Measurements from ENCODE around the gene MAP7. TPM values are rescaled to one million over a fixed set of nuclear protein-coding genes. Genes with fewer than 3 reads are reported as not detected.

Gene MAP7
- total RNA-seq, 1 donor: 1.4 TPM

- H3K79me2 ChIP-seq (ENCODE audit: insufficient read depth, low read length): no peaks in the 10 kb centered on the region
- TF ChIP-seq, protein P1, sequence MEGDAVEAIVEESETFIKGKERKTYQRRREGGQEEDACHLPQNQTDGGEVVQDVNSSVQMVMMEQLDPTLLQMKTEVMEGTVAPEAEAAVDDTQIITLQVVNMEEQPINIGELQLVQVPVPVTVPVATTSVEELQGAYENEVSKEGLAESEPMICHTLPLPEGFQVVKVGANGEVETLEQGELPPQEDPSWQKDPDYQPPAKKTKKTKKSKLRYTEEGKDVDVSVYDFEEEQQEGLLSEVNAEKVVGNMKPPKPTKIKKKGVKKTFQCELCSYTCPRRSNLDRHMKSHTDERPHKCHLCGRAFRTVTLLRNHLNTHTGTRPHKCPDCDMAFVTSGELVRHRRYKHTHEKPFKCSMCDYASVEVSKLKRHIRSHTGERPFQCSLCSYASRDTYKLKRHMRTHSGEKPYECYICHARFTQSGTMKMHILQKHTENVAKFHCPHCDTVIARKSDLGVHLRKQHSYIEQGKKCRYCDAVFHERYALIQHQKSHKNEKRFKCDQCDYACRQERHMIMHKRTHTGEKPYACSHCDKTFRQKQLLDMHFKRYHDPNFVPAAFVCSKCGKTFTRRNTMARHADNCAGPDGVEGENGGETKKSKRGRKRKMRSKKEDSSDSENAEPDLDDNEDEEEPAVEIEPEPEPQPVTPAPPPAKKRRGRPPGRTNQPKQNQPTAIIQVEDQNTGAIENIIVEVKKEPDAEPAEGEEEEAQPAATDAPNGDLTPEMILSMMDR (IDR thresholded peaks at IDR 0.05; ENCODE audit: extremely low read depth, low read depth, low read length): no peak
Measured at GRCh38 chr6:136544326-136544725, 5.9 kb downstream of the MAP7 start.

DNA sequence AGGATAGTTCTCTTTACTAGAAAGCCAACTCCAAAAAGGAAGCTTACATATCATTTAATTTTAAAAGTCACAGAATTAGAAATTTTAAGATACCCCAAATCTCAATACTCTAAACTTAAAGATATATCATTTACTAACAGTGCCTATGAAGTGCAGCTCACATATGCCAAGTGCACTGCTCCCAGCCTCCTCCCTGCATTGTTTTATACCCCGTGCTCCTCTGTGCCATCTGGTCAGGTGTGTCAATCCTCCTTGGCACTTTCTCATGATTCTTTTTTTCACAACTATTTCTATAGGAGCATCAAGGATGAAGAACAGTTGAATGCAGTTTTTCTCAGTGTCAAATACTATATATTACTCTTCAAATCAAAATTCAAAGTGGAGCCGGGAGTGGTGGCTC lies 8.8 kb downstream of the MAP7 start:
- Histone ChIP-seq H3K4me2 (ENCODE audit: insufficient read depth, low read length) (no peak overlapping the region), H2AFZ (ENCODE audit: low read length) (no peak overlapping the region), H3K36me3 (ENCODE audit: insufficient read depth, low read length) (no peaks in the 10 kb centered on the region), H3K4me3 (ENCODE audit: insufficient read depth, low read length) (no peak overlapping the region), H4K20me1 (ENCODE audit: insufficient read depth, low read length) (no peaks in the 10 kb centered on the region), H3K4me1 (ENCODE audit: insufficient read depth, low read length) (no peaks in the 10 kb centered on the region), H3K27me3 (ENCODE audit: insufficient read depth, low read length) (peaks cover 22% of the 10 kb centered on the region), H3K79me2 (ENCODE audit: insufficient read depth, low read length) (no peaks in the 10 kb centered on the region), H3K27ac (ENCODE audit: low read depth, low read length) (no peak overlapping the region), H3K9me3 (ENCODE audit: low read depth, low read length) (no peaks in the 10 kb centered on the region)
- DNase-seq (ENCODE audit: insufficient read length, low spot score, missing footprints): no peak
- TF ChIP-seq, protein P1 (IDR thresholded peaks at IDR 0.05; ENCODE audit: extremely low read depth, low read depth, low read length): no peak

More at GRCh38 chr6:136544326-136544725, 5.9 kb downstream of the MAP7 start:
- Histone ChIP-seq H3K27ac (ENCODE audit: low read depth, low read length) (no peak overlapping the region), H3K9me3 (ENCODE audit: low read depth, low read length) (no peaks in the 10 kb centered on the region), H4K20me1 (ENCODE audit: insufficient read depth, low read length) (no peaks in the 10 kb centered on the region), H3K4me3 (ENCODE audit: insufficient read depth, low read length) (no peak overlapping the region), H3K36me3 (ENCODE audit: insufficient read depth, low read length) (no peaks in the 10 kb centered on the region), H3K27me3 (ENCODE audit: insufficient read depth, low read length) (peaks cover 41% of the 10 kb centered on the region), H3K4me2 (ENCODE audit: insufficient read depth, low read length) (no peak overlapping the region), H2AFZ (ENCODE audit: low read length) (no peak overlapping the region), H3K4me1 (ENCODE audit: insufficient read depth, low read length) (no peaks in the 10 kb centered on the region)
- DNase-seq (ENCODE audit: insufficient read length, low spot score, missing footprints): no peak

DNA sequence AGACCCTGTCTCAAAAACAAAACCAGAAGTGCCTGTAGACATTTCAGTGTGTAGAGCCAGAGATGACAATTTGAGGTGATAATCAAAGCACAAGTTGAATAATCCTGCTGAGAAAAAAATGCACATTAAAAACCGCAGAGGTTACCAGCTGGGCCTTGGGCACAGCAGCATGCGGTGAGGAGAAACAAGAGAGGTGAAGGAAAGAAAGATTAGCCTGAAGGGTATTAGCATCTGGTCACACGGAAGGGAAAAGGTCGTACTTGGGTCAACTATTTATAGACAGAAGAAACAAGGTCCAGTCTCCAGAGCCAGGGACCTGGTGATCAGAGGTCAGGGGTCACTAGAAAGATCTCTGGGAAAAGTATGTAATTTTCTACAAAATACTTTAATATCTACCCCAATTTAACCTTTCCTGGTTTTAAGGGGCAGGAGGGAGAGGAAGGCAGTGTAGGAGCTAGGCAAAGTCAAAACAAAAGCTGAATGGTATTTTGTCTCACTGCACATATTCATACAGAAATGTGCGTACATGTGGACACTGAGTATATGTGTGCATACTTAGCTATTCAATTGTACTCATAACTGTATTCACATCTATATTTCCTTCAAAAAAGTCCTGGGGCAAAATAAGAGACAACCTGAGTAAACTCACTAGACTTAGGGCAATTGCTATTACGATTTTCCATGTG lies 10.1 kb downstream of the MAP7 start:
- Histone ChIP-seq H3K9me3 (ENCODE audit: low read depth, low read length) (no peaks in the 10 kb centered on the region), H3K27me3 (ENCODE audit: insufficient read depth, low read length) (peaks cover 16% of the 10 kb centered on the region), H4K20me1 (ENCODE audit: insufficient read depth, low read length) (no peaks in the 10 kb centered on the region), H3K79me2 (ENCODE audit: insufficient read depth, low read length) (no peaks in the 10 kb centered on the region), H3K27ac (ENCODE audit: low read depth, low read length) (no peak overlapping the region), H3K36me3 (ENCODE audit: insufficient read depth, low read length) (no peaks in the 10 kb centered on the region), H3K4me3 (ENCODE audit: insufficient read depth, low read length) (no peak overlapping the region), H2AFZ (ENCODE audit: low read length) (no peak overlapping the region), H3K4me2 (ENCODE audit: insufficient read depth, low read length) (no peak overlapping the region), H3K4me1 (ENCODE audit: insufficient read depth, low read length) (no peaks in the 10 kb centered on the region)
- no peak for DNase-seq (ENCODE audit: insufficient read length, low spot score, missing footprints)
- TF ChIP-seq, protein P1 (IDR thresholded peaks at IDR 0.05; ENCODE audit: extremely low read depth, low read depth, low read length): no peak

GRCh38 chr6:136538836-136539235 lies 11.4 kb downstream of the MAP7 start:
- no peak overlapping the region for H2AFZ ChIP-seq (ENCODE audit: low read length)
- H3K27me3 ChIP-seq (ENCODE audit: insufficient read depth, low read length): peaks cover 6% of the 10 kb centered on the region
- TF ChIP-seq, protein P1 (IDR thresholded peaks at IDR 0.05; ENCODE audit: extremely low read depth, low read depth, low read length): no peak
- H3K4me3 ChIP-seq (ENCODE audit: insufficient read depth, low read length): no peak overlapping the region
- DNase-seq (ENCODE audit: insufficient read length, low spot score, missing footprints): no peak
- no peaks in the 10 kb centered on the region for H3K9me3 ChIP-seq (ENCODE audit: low read depth, low read length)
- H3K27ac ChIP-seq (ENCODE audit: low read depth, low read length): no peak overlapping the region
- H4K20me1 ChIP-seq (ENCODE audit: insufficient read depth, low read length): no peaks in the 10 kb centered on the region
- H3K4me2 ChIP-seq (ENCODE audit: insufficient read depth, low read length): no peak overlapping the region
- no peaks in the 10 kb centered on the region for H3K79me2 ChIP-seq (ENCODE audit: insufficient read depth, low read length)
- H3K36me3 ChIP-seq (ENCODE audit: insufficient read depth, low read length): no peaks in the 10 kb centered on the region
- no peaks in the 10 kb centered on the region for H3K4me1 ChIP-seq (ENCODE audit: insufficient read depth, low read length)

Data from osteoblast (primary cell).